Neural cell (in vitro differentiated cells): ENCODE results near the gene FILIP1L. TPM values are rescaled to one million over a fixed set of nuclear protein-coding genes. Genes with fewer than 3 reads are reported as not detected.

Experiments
- H2AFZ ChIP-seq: fragments of 200-600, 300-800 bp; sonication (generic), shearing (Covaris generic); 2 replicates; pipeline ENCODE4 v1.6.0; 2014; ENCODE audit warnings: low read depth, mild to moderate bottlenecking, antibody characterized with exemption, low read length, moderate library complexity
- H3F3A ChIP-seq: fragments of 200-600 bp; shearing (Covaris generic); 2 replicates; pipeline ENCODE4 v1.6.1; 2016; ENCODE audit warnings: mild to moderate bottlenecking, moderate library complexity, mixed read lengths, antibody characterized with exemption, low read length; ENCODE audit not compliant: insufficient read depth, poor library complexity, severe bottlenecking
- H3K27ac ChIP-seq: fragments of 200-600, 300-800 bp; sonication (generic), shearing (Covaris generic); 2 replicates; pipeline ENCODE4 v1.5.1; 2014; ENCODE audit warnings: mild to moderate bottlenecking, low read length, moderate library complexity
- H3K27me3 ChIP-seq: fragments of 300-800, 200-600 bp; sonication (generic), shearing (Covaris generic); 2 replicates; pipeline ENCODE4 v1.6.0; 2014; ENCODE audit warnings: mild to moderate bottlenecking, low read depth, low read length, moderate library complexity; ENCODE audit not compliant: insufficient read depth
- H3K36me3 ChIP-seq: fragments of 300-800, 200-600 bp; sonication (generic), shearing (Covaris generic); 2 replicates; pipeline ENCODE4 v1.5.1; 2014; ENCODE audit warnings: mild to moderate bottlenecking, antibody characterized with exemption, low read length, moderate library complexity; ENCODE audit not compliant: insufficient read depth
- H3K4me2 ChIP-seq: fragments of 300-800, 200-600 bp; sonication (generic), shearing (Covaris generic); 2 replicates; pipeline ENCODE4 v1.6.0; 2014; ENCODE audit warnings: mild to moderate bottlenecking, low read length
- H3K4me3 ChIP-seq: fragments of 300-800, 200-600 bp; sonication (generic), shearing (Covaris generic); 2 replicates; pipeline ENCODE4 v1.5.1; 2014; ENCODE audit warnings: mild to moderate bottlenecking, low read length, moderate library complexity
- H3K79me2 ChIP-seq: fragments of 200-600 bp; shearing (Covaris generic); replicated peaks from 2 replicates; pipeline ENCODE4 v1.6.0; 2014; ENCODE audit warnings: mild to moderate bottlenecking, low read length, moderate library complexity; ENCODE audit not compliant: insufficient read depth
- H3K9ac ChIP-seq: fragments of 300-800, 200-600 bp; sonication (generic), shearing (Covaris generic); 2 replicates; pipeline ENCODE4 v1.6.1; 2016; ENCODE audit warnings: mild to moderate bottlenecking, low read length, mixed read lengths
- H3K9me2 ChIP-seq: fragments of 200-600 bp; shearing (Covaris generic); 2 replicates; pipeline ENCODE4 v1.6.1; 2016; ENCODE audit warnings: mild to moderate bottlenecking, low read length, mixed read lengths; ENCODE audit not compliant: insufficient read depth
- H3K9me3 ChIP-seq: fragments of 200-600, 300-800 bp; sonication (generic), shearing (Covaris generic); 2 replicates; pipeline ENCODE4 v1.6.1; 2016; ENCODE audit warnings: mild to moderate bottlenecking, mixed run types, low read length, moderate library complexity, mixed read lengths
- H4K20me1 ChIP-seq: fragments of 200-600 bp; shearing (Covaris generic); 2 replicates; pipeline ENCODE4 v1.6.1; 2016; ENCODE audit warnings: mild to moderate bottlenecking, mixed run types; ENCODE audit not compliant: insufficient read depth
- CTCF ChIP-seq: fragments of 450-650 bp; IDR thresholded peaks from 2 replicates; pipeline ENCODE4 v1.5.1; 2014; ENCODE audit warnings: antibody characterized with exemption, mild to moderate bottlenecking, moderate library complexity; ENCODE audit not compliant: poor library complexity, severe bottlenecking
- EP300 ChIP-seq: fragments of 450-650 bp; conservative IDR thresholded peaks from 2 replicates; pipeline ENCODE4 v1.6.1; 2014; ENCODE audit warnings: antibody characterized with exemption, mild to moderate bottlenecking, moderate library complexity; ENCODE audit not compliant: poor library complexity, severe bottlenecking
- EZH2 ChIP-seq: fragments of 200-600, 300-800 bp; shearing (Covaris generic), sonication (generic); IDR thresholded peaks from 2 replicates; pipeline ENCODE4 v1.6.1; 2014; ENCODE audit warnings: antibody characterized with exemption, low read length, borderline replicate concordance, mild to moderate bottlenecking; ENCODE audit not compliant: insufficient read depth, poor library complexity, severe bottlenecking
- MXI1 ChIP-seq: fragments of 450-650 bp; conservative IDR thresholded peaks from 2 replicates; pipeline ENCODE4 v1.6.1; 2014; ENCODE audit warnings: antibody characterized with exemption, mild to moderate bottlenecking; ENCODE audit not compliant: poor library complexity, severe bottlenecking
- POLR2AphosphoS5 ChIP-seq: IDR thresholded peaks from 2 replicates; pipeline ENCODE4 v1.6.1; 2012
- RAD21 ChIP-seq: fragments of 450-650 bp; conservative IDR thresholded peaks from 2 replicates; pipeline ENCODE4 v1.6.1; 2014; ENCODE audit warnings: antibody characterized with exemption, mild to moderate bottlenecking, moderate library complexity
- REST ChIP-seq: IDR thresholded peaks from 2 replicates; pipeline ENCODE4 v1.6.1; 2012; ENCODE audit warnings: borderline replicate concordance
- SMC3 ChIP-seq: fragments of 450-650 bp; conservative IDR thresholded peaks from 2 replicates; pipeline ENCODE4 v1.6.1; 2014; ENCODE audit warnings: antibody characterized with exemption, mild to moderate bottlenecking, moderate library complexity; ENCODE audit not compliant: poor library complexity
- TAF1 ChIP-seq: IDR thresholded peaks from 2 replicates; pipeline ENCODE4 v1.6.1; 2012; ENCODE audit warnings: low read depth
- polyA plus RNA-seq: library from polyadenylated mRNA; depleted of rRNA; stranded (reverse); fragments of >200 nt; gene quantifications from 2 replicates; pipeline ENCODE4 v1.2.3, GENCODE V29; 2014

Gene FILIP1L
- polyA plus RNA-seq, 1 donor from 2014 or later = 0.27 TPM

- no peaks in the 10 kb centered on the region for H3K27me3 ChIP-seq
- H3K36me3 ChIP-seq = no peaks in the 10 kb centered on the region
- H2AFZ ChIP-seq = no peak overlapping the region
- no peak overlapping the region for H3K27ac ChIP-seq
- no peaks in the 10 kb centered on the region for H3F3A ChIP-seq
- H3K9me3 ChIP-seq = no peaks in the 10 kb centered on the region
- no peak for TF ChIP-seq RAD21
- no peak for TF ChIP-seq EZH2
- TF ChIP-seq TAF1 = no peak
- no peak for TF ChIP-seq MXI1
- no peak for TF ChIP-seq POLR2AphosphoS5
- no peak for TF ChIP-seq CTCF
- TF ChIP-seq SMC3 = no peak
- TF ChIP-seq REST = no peak
- no peak for TF ChIP-seq EP300
- H3K9me2 ChIP-seq = no peaks in the 10 kb centered on the region
- no peak overlapping the region for H3K9ac ChIP-seq
- no peaks in the 10 kb centered on the region for H3K79me2 ChIP-seq
- no peak overlapping the region for H3K4me2 ChIP-seq
- H3K4me3 ChIP-seq = no peak overlapping the region
- H4K20me1 ChIP-seq = no peaks in the 10 kb centered on the region
Observed at GRCh38 chr3:99852851-99853250, 261.4 kb downstream of the FILIP1L start.

GRCh38 chr3:99851955-99852354 lies 262.3 kb downstream of the FILIP1L start:
- TF ChIP-seq REST (no peak), POLR2AphosphoS5 (no peak), EZH2 (no peak), EP300 (no peak)
- Histone ChIP-seq H3K36me3 (no peaks in the 10 kb centered on the region), H4K20me1 (no peaks in the 10 kb centered on the region), H3K9me2 (no peaks in the 10 kb centered on the region), H2AFZ (no peak overlapping the region), H3K4me3 (no peak overlapping the region), H3K9me3 (no peaks in the 10 kb centered on the region), H3K27me3 (no peaks in the 10 kb centered on the region), H3K4me2 (no peak overlapping the region), H3K79me2 (no peaks in the 10 kb centered on the region), H3K9ac (no peak overlapping the region), H3F3A (no peaks in the 10 kb centered on the region), H3K27ac (no peak overlapping the region)
